ENCODE measurements around the gene HLA-DQB2. TPM values are rescaled to one million over a fixed set of nuclear protein-coding genes. Genes with fewer than 3 reads are reported as not detected.

The HLA-DQB2 gene
- total RNA-seq, 4 donors from 2014 or later, result 0.96 to 7.4 (median 2.6) TPM; not detected in 1

- ATAC-seq (ENCODE audit: low FRiP score) (no peak), DNase-seq (ENCODE audit: low spot score) (no peak)
- no peak for TF ChIP-seq CTCF (IDR thresholded peaks at IDR 0.05)
These were observed 11.7 kb upstream of the HLA-DQB2 start for GRCh38 chr6:32775071-32775470.

GRCh38 chr6:32774426-32774825, 11.1 kb upstream of the HLA-DQB2 start:
- no peak for ATAC-seq (ENCODE audit: low FRiP score)
- no peak for TF ChIP-seq CTCF (IDR thresholded peaks at IDR 0.05)
- DNase-seq (ENCODE audit: low spot score), result no peak

- no peak for ATAC-seq (ENCODE audit: low FRiP score)
- DNase-seq (ENCODE audit: low spot score), result no peak
- no peak for TF ChIP-seq CTCF (IDR thresholded peaks at IDR 0.05)
These were observed 9.3 kb upstream of the HLA-DQB2 start for GRCh38 chr6:32772656-32773055.

GRCh38 chr6:32764048-32764447, 716 bp upstream of the HLA-DQB2 start:
- no peak for DNase-seq (ENCODE audit: low spot score)
- ATAC-seq (ENCODE audit: low FRiP score), result no peak
- no peak for TF ChIP-seq CTCF (IDR thresholded peaks at IDR 0.05)

- no peak for DNase-seq (ENCODE audit: low spot score)
- TF ChIP-seq CTCF (IDR thresholded peaks at IDR 0.05), result no peak
- no peak for ATAC-seq (ENCODE audit: low FRiP score)
These were observed 1.8 kb downstream of the HLA-DQB2 start for GRCh38 chr6:32761548-32761947.

- ATAC-seq (ENCODE audit: low FRiP score), result peak; percentile 16
- no peak for TF ChIP-seq CTCF (IDR thresholded peaks at IDR 0.05)
- no peak for DNase-seq (ENCODE audit: low spot score)
These were observed 2.3 kb downstream of the HLA-DQB2 start for GRCh38 chr6:32761072-32761471.

- no peak for ATAC-seq (ENCODE audit: low FRiP score)
- no peak for TF ChIP-seq CTCF (IDR thresholded peaks at IDR 0.05)
These were observed 3.7 kb downstream of the HLA-DQB2 start for GRCh38 chr6:32759669-32760068.

More at GRCh38 chr6:32759669-32760068, 3.7 kb downstream of the HLA-DQB2 start:
- DNase-seq (ENCODE audit: low spot score), result no peak
